Fibroblast of lung (primary cell): ENCODE data around the gene LMF2.

Experiments
- EZH2 ChIP-seq: IDR thresholded peaks from 2 replicates; pipeline ENCODE4 v1.5.1; 2012; ENCODE audit warnings: low read length, control low read depth, mild to moderate bottlenecking; ENCODE audit errors: missing control alignments
- TF ChIP-seq, protein P1 (sequence below), 2 donors: IDR thresholded peaks in 1 of 2; conservative IDR thresholded peaks in 1 of 2; 1 replicate in 1 of 2; 2 replicates in 1 of 2; pipeline ENCODE4 v1.5.1; 2011 to 2012; ENCODE audit warnings: low read length in 2 of 2, control low read depth in 1 of 2, inconsistent platforms in 1 of 2, low read depth in 1 of 2, mild to moderate bottlenecking in 1 of 2

DNA sequence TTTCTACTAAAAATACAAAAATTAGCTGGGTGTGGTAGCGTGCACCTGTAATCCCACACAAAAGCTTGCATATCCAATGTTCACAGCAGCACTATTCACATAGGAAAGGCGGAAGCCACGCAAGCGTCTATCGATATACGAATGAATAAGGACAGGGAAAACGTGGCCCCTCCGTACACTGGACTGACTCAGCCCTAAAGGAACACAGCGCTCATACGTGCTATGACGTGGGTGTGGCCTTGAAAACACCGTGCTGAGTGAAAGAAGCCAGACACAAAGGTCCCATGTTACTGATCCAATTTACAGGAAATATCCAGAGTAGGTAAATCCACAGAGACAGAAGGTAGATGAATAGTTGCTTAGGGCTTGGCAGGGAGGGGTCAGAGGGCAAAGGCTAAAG is 7.0 kb downstream of the LMF2 start:
- TF ChIP-seq, protein P1, sequence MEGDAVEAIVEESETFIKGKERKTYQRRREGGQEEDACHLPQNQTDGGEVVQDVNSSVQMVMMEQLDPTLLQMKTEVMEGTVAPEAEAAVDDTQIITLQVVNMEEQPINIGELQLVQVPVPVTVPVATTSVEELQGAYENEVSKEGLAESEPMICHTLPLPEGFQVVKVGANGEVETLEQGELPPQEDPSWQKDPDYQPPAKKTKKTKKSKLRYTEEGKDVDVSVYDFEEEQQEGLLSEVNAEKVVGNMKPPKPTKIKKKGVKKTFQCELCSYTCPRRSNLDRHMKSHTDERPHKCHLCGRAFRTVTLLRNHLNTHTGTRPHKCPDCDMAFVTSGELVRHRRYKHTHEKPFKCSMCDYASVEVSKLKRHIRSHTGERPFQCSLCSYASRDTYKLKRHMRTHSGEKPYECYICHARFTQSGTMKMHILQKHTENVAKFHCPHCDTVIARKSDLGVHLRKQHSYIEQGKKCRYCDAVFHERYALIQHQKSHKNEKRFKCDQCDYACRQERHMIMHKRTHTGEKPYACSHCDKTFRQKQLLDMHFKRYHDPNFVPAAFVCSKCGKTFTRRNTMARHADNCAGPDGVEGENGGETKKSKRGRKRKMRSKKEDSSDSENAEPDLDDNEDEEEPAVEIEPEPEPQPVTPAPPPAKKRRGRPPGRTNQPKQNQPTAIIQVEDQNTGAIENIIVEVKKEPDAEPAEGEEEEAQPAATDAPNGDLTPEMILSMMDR (conservative IDR thresholded peaks at IDR 0.05 in 1 of 2, IDR thresholded peaks at IDR 0.05 in 1 of 2; ENCODE audit: low read depth in 1 of 2, low read length in 2 of 2) = no peak
- no peak for TF ChIP-seq EZH2
